HTERT RPE-1 (cell line): ENCODE results near the gene USP49.
"Not testable (repeated sequence)": the region's sequence is repeated elsewhere in the genome, so short reads cannot be mapped to it uniquely, and the experiment has no call there.

Experiments used
- in situ Hi-C: fragments of 300-500 bp; cut with MboI; formaldehyde crosslinking; loops from 4 replicates; pipeline ENCODE4 v1.14.3; 2020; ENCODE audit warnings: low sequenced_read_pairs

The USP49 gene

GRCh38 chr6:41814629-41815028, 80.5 kb downstream of the USP49 start:
- in situ Hi-C loops: no loop called here

GRCh38 chr6:41813956-41814355, 81.2 kb downstream of the USP49 start:
- in situ Hi-C loops: no loop called here

GRCh38 chr6:41813469-41813868, 81.7 kb downstream of the USP49 start:
- in situ Hi-C loops: no loop called here

- in situ Hi-C loops: not testable (repeated sequence)
Measured at GRCh38 chr6:41811946-41812345, 83.2 kb downstream of the USP49 start.

GRCh38 chr6:41811095-41811494, 84.1 kb downstream of the USP49 start:
- in situ Hi-C loops: no loop called here

- in situ Hi-C loops: no loop called here
Measured at GRCh38 chr6:41805830-41806774, 89.1 kb downstream of the USP49 start.

- in situ Hi-C loops: no loop called here
Measured at GRCh38 chr6:41801380-41801779, 93.8 kb downstream of the USP49 start.

GRCh38 chr6:41799559-41799911, 95.6 kb downstream of the USP49 start:
- in situ Hi-C loops: no loop called here

- in situ Hi-C loops: no loop called here
Measured at GRCh38 chr6:41798901-41799558, 96.1 kb downstream of the USP49 start.

GRCh38 chr6:41796474-41796873, 98.7 kb downstream of the USP49 start:
- in situ Hi-C loops: no loop called here

- in situ Hi-C loops: no loop called here
Measured at GRCh38 chr6:41791984-41792383, 103.2 kb downstream of the USP49 start.

GRCh38 chr6:41791305-41791704, 103.9 kb downstream of the USP49 start:
- in situ Hi-C loops: no loop called here

GRCh38 chr6:41790045-41790444, 105.1 kb downstream of the USP49 start:
- in situ Hi-C loops: no loop called here

GRCh38 chr6:41789390-41789724, 105.8 kb downstream of the USP49 start:
- in situ Hi-C loops: no loop called here

GRCh38 chr6:41787219-41787917, 107.8 kb downstream of the USP49 start, which contains the start of gene TOMM6:
TSS of gene TOMM6 (plus strand) at chr6:41787694. CDS start at chr6:41787698, 4 bp downstream.
- in situ Hi-C loops: no loop called here

- in situ Hi-C loops: no loop called here
Measured at GRCh38 chr6:41786451-41787218, 108.5 kb downstream of the USP49 start.

GRCh38 chr6:41785689-41786450, 109.3 kb downstream of the USP49 start:
- in situ Hi-C loops: no loop called here

GRCh38 chr6:41785254-41785653, 109.9 kb downstream of the USP49 start:
- in situ Hi-C loops: no loop called here

GRCh38 chr6:41784581-41785171, 110.5 kb downstream of the USP49 start:
- in situ Hi-C loops: no loop called here
